ENCODE measurements around the gene TPH1.

TPH1 gene

DNA sequence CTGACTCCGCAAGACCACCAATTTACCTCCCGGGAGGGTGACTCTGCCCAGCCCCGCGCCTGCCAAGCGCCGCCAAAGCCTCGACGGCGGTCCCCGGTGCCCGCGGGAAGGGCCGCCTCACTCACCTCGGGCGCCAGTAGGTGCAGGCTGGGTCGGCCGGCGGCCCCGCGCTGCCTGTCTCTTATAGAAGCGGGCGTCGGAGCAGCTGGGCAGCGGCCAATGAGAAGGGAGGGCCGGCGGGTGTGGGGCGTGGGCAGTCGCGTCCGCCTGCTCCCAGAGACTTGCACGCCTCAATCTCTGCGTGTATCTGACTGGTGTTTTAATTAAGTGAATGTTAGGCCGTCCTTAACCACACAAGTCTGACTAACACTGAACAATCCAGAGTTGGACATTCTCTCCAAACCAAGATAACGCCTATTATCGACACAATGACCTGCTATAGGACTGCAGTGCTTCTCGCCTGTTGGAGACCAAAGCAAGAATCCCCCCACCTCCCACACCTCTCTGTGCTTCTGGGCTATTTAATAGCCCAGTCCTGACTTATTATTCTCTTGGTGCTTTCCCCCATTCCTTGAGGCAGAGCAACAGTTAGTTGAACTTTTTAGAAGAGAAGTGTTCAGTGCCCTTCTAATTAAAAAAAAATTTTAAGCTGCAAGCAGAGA lies at the start of gene TPH1:
Gene TPH1, minus strand, starts transcription at position 154 of the 662 bp plus-strand sequence. CDS start 5,507 bp downstream, outside the sequence.
- TF ChIP-seq GATA3 (IDR thresholded peaks at IDR 0.05; ENCODE audit: low read depth, low read length) (no peak), GATA2 (IDR thresholded peaks at IDR 0.05; ENCODE audit: low read depth, low read length) (no peak)

DNA sequence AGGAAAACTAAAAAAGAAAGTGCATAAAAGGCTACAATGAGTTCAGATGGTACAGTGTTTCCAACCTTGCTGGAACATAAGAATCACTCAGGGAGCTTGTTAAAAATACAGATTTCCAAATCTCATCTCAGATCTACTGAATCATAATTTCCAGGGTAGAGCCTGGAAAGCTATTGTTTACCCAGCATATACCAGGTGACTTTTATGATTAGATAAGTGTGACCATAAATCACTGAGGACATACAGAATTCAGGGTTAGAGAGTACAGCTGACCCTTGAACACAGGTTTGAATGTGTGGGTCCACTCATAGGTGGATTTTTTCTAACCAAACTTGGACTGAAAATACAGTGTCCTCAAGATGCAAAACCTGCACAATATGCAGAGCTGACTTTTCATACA lies 47.9 kb upstream of the TPH1 start:
- TF ChIP-seq GATA3 (IDR thresholded peaks at IDR 0.05; ENCODE audit: low read depth, low read length): no peak
- no peak for TF ChIP-seq GATA2 (IDR thresholded peaks at IDR 0.05; ENCODE audit: low read depth, low read length)

DNA sequence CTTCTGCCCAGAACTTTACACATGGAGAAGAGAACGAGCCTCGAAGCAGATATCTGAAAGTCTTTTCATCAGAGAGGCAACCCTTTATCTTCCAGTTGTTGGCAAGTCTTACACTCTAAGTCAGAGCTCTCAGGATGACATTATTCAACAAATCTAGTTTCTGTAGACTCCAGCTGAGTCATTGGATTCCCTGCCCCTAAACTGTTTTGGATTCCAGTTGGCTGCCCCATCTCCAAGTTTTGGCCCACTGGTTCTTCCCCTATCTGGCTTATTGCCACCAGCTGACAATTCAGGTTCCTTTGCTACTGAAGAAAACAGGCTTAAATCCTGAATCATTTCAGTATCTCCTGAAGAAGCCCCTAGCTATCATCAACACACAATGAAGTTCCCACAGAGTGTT lies 45.7 kb upstream of the TPH1 start:
- TF ChIP-seq GATA3 (IDR thresholded peaks at IDR 0.05; ENCODE audit: low read depth, low read length): no peak
- TF ChIP-seq GATA2 (IDR thresholded peaks at IDR 0.05; ENCODE audit: low read depth, low read length): no peak

DNA sequence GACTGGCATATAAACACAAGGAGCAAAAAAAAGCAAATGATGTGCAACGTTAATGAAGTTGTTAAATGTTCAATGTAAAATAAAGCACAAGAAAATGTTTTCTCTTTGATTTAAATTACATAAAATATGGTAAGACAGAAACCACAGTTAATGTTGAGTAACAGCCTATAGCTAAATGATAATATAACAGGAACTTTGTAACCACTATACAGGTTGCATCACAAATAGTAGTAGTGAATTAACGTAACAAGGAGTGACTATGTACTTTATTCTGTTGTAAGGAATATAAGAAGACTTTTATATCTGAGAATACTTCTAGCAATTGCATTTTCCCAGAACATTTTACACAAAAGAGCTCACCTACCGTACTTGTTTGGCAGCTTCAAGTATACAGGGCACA lies 42.9 kb upstream of the TPH1 start:
- no peak for TF ChIP-seq GATA3 (IDR thresholded peaks at IDR 0.05; ENCODE audit: low read depth, low read length)

DNA sequence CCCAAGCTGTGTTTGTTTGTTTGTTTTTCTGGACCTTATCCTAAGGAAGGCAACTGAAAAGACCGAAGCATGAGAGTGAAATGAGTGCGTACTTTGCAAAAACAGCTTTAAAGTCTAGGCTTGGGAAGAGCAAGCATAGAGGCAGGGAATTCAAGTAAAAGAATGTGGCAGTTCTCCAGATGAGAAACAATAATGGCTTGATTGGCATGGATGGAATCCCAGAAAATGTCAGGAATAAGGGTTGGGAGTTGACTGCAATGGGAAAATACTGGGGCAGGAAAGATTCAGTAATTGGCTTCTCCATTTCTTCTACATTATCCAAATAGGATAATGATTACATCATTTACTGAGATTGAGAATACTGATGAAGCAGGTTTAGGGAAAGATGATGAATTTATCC lies 42.3 kb upstream of the TPH1 start:
- TF ChIP-seq GATA3 (IDR thresholded peaks at IDR 0.05; ENCODE audit: low read depth, low read length) (no peak), GATA2 (IDR thresholded peaks at IDR 0.05; ENCODE audit: low read depth, low read length) (no peak)

DNA sequence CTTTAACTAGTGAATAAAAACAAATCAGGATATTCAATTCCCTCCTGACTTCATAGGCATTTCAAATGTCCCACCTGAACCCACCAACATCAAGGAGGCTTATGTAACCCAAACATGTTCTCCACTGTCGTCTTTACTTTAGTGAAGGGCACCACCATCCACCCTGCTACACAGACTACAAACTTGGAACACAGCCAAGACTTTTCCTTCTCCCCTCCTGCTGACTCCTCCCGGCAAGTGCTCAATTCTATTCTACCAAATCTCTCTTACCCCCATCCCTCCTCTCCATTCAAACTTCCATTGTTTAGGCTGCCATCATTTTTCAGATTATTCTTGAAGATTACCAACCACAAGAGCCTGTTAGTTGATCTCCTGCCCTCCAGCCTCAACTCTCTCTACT lies 35.5 kb upstream of the TPH1 start:
- TF ChIP-seq GATA3 (IDR thresholded peaks at IDR 0.05; ENCODE audit: low read depth, low read length): no peak
- TF ChIP-seq GATA2 (IDR thresholded peaks at IDR 0.05; ENCODE audit: low read depth, low read length): no peak

DNA sequence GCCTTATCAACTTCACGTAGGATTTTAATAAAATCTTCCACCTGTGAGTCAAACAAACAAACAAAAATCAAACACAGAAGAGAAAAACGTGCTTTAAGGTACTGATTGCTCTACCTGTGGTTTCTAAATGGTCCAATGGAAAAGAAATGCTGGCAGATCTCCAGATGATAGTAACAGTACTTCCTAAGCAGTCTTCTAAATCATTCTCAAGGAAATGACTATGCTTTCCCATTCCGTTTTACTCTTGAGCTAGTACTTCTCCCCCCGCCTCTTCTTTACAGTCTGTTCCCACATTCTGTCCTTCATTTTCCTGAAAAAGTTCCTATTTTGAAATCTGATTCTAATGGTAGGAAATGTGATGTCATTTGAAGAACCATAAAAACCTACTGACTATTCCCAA lies 34.4 kb upstream of the TPH1 start:
- TF ChIP-seq GATA2 (IDR thresholded peaks at IDR 0.05; ENCODE audit: low read depth, low read length) (no peak), GATA3 (IDR thresholded peaks at IDR 0.05; ENCODE audit: low read depth, low read length) (no peak)

DNA sequence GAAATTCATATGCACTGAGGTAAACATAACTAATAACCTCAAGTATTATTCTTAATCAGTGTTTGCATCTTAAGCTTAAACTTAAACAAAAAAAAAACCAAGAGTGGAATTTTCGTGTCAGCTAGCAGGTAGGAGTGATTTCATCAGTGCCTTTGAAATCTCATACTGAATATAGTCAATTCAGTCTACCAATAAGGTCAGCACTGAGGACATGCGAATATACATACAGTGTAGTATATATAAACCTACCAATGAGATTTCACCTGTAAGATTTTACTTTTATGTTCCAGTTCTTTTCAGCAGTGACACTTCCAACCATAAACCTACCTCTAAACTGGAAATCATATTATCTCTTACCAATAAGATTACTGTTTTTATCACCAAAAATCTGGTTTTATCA lies 32.8 kb upstream of the TPH1 start:
- TF ChIP-seq GATA3 (IDR thresholded peaks at IDR 0.05; ENCODE audit: low read depth, low read length): no peak

DNA sequence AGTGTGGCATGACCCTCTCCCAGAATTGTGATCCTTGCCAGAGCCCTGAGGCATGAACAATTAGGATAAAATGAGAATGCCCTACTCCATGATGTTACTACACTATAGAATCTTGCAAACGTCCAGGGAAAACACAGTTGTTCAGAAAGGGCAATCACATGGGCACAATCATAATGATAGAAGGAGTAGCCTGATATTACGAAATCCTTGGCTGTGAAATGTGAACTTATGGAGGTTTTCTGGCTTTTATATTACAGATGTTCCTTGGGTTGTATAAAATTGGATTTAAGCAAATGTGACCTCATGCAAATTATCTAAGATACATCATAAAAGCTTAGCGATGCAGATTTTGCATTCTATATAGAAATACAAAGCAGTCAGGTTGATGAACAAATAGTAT lies 29.4 kb upstream of the TPH1 start:
- TF ChIP-seq GATA3 (IDR thresholded peaks at IDR 0.05; ENCODE audit: low read depth, low read length) (no peak), GATA2 (IDR thresholded peaks at IDR 0.05; ENCODE audit: low read depth, low read length) (no peak)

DNA sequence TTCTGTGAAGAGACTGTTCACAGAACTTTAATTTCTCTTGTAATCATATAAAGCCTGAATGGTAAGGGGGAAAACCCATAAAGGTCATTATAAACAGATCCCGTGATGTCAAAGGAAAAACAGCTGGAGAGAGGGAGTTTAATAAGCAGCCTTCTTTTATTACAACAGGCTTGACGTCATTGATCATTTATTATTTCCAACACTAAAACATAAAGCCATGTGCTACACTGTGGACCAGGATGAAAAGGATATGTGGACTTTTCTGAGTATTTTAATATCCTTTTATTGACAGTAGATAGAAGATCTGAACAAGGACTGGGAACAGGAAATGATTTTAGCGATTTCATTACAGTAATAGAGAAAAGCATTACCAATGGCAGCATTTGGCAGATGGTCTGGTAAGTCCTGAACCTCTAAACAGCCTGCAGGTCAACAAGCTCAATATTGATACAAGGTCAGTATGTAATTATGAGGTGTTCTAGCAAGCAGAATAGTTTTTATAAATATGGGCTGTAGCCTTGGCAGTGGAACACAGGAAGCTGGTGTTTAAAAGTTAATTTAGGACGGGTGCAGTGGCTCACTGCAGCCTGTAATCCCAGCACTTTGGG lies 25.1 kb upstream of the TPH1 start:
- TF ChIP-seq GATA3 (IDR thresholded peaks at IDR 0.05; ENCODE audit: low read depth, low read length) (no peak), GATA2 (IDR thresholded peaks at IDR 0.05; ENCODE audit: low read depth, low read length) (no peak)

DNA sequence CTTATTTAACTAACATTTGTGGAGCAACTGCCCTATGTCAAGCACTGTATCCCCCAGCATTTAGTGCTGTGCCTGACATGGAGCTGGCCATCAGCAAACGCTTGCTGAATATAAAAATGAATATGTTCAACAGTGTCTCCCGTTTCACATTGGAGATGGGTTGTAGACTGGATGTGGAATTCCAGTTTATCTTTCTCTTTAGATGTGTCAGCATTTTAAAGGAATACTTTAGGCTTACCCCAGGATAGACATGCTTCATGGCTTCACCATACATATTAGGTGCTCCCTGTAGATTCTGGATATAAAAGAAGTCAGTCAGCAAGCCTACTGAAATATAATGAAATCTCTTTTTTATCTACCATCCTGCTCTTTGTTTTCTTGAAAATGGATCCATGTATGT lies 21.3 kb upstream of the TPH1 start:
- TF ChIP-seq GATA3 (IDR thresholded peaks at IDR 0.05; ENCODE audit: low read depth, low read length): no peak
- TF ChIP-seq GATA2 (IDR thresholded peaks at IDR 0.05; ENCODE audit: low read depth, low read length): no peak

DNA sequence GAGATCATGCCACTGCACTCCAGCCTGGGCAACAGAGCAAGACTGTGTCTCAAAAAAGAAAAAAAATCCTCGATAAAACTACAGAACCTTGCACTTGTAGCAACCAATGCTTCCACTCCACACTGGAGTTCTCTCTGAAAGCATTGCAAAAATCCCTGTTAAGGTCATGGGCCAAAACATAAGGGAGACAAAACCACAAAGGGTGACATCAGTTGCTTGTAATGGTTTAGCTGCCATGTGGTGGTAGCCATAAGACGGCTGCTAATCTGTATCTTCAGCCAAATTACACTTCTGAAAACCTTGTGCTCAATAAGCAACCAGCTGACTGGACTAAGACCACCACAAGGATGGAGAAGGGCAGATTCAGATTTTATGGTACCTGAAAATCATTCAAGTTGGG lies 20.6 kb upstream of the TPH1 start:
- TF ChIP-seq GATA2 (IDR thresholded peaks at IDR 0.05; ENCODE audit: low read depth, low read length): no peak
- TF ChIP-seq GATA3 (IDR thresholded peaks at IDR 0.05; ENCODE audit: low read depth, low read length): no peak

DNA sequence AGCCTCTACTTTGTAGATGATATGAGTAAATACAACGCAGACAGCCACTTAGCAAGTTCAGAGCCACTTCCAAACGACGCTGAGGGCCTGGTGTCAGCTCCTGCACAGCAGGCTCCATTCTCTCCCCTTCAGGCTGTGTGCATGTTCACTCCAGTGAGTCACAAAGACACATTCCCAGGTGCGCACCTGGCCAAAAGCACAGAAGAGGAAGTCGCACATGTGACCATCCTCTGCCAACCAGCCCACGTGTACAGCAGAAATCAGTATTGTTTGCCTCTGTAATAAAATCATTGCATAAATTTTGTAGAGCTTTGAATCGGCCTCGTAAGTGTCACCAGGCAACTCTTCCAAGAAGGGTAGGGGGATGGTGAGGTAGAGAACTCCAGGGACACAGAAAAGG lies 19.5 kb upstream of the TPH1 start:
- no peak for TF ChIP-seq GATA2 (IDR thresholded peaks at IDR 0.05; ENCODE audit: low read depth, low read length)
- TF ChIP-seq GATA3 (IDR thresholded peaks at IDR 0.05; ENCODE audit: low read depth, low read length): no peak

DNA sequence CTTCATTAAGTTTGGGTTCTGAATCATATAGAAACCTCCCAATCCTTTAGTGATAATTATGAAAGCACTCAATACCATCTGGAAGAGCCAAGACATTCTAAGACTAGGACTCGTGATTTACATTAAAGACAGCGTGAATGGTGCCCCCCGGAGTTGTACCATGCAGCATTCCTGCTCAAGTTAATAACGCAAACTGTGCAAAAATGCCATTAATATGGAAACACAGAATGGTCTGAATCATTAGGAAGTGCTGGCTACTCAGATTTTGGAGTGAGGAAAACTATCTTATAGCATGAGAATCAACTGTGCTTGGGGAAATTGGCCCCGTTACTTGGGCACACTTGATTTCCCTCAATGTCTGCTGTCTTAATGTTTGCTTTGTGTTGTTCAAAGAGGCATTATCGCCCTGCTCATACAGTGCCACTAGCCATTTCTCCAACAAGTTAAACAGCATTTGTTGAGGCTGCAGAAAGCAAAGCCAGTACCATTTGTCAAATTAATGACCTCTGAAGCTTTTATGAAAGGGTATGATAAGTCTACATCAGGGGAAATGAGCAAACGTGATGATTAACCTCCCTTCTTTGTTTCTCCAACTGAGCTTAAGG lies 18.5 kb upstream of the TPH1 start:
- no peak for TF ChIP-seq GATA2 (IDR thresholded peaks at IDR 0.05; ENCODE audit: low read depth, low read length)
- no peak for TF ChIP-seq GATA3 (IDR thresholded peaks at IDR 0.05; ENCODE audit: low read depth, low read length)

DNA sequence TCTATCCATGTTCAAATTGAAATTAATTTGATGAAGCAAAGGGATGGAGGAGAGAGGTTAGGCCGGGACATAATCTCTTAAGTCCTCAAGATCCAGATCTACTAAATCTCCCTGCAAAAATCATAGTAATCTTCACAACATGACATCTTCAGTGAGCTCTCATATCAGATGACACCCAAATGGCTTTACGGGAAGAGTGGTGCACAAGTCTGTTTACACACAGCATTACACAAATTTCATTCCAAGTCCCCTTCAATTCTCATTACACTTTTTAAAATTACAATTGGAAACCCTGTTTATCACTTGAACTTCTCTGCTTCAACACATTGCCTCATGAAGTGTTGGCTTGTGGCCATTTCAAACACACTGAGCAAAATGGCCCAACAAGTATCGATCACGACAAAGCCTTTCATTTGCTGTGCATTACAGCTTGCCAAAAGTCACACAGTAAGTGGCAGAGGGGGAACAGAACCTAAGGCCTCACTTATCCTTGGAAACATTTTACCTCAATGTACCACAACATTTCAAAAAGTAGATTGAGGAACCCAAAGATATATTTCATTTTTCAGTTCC lies 17.9 kb upstream of the TPH1 start:
- TF ChIP-seq GATA3 (IDR thresholded peaks at IDR 0.05; ENCODE audit: low read depth, low read length): no peak

All from SH-SY5Y (cell line).